BLaER1 (cell line): Measurements from ENCODE around the gene PTPRZ1.

Source experiments
- H3K27ac ChIP-seq: shearing (Covaris generic); formaldehyde crosslinking; 2 replicates; pipeline ENCODE4 v1.8.1; 2022
- H3K27me3 ChIP-seq: shearing (Covaris generic); formaldehyde crosslinking; 2 replicates; pipeline ENCODE4 v1.8.1; 2022
- H3K36me3 ChIP-seq: shearing (Covaris generic); formaldehyde crosslinking; 2 replicates; pipeline ENCODE4 v1.8.1; 2022
- H3K4me1 ChIP-seq: shearing (Covaris generic); formaldehyde crosslinking; 2 replicates; pipeline ENCODE4 v1.8.1; 2022
- H3K4me2 ChIP-seq: shearing (Covaris generic); formaldehyde crosslinking; 2 replicates; pipeline ENCODE4 v1.8.1; 2022
- H3K4me3 ChIP-seq: shearing (Covaris generic); formaldehyde crosslinking; 2 replicates; pipeline ENCODE4 v1.8.1; 2022
- H3K9ac ChIP-seq: shearing (Covaris generic); formaldehyde crosslinking; 2 replicates; pipeline ENCODE4 v1.8.1; 2022
- H3K9me3 ChIP-seq: shearing (Covaris generic); formaldehyde crosslinking; 2 replicates; pipeline ENCODE4 v1.8.1; 2022
- H4K20me1 ChIP-seq: shearing (Covaris generic); formaldehyde crosslinking; 2 replicates; pipeline ENCODE4 v1.8.1; 2022
- Cebpa-rat ChIP-seq: shearing (Covaris generic); IDR thresholded peaks from 2 replicates; pipeline ENCODE4 v1.8.1; 2022

The PTPRZ1 gene

GRCh38 chr7:121872831-121873288 lies at the start of gene PTPRZ1:
Gene PTPRZ1, plus strand, starts transcription at chr7:121873161. Its CDS starts 339 bp downstream, at chr7:121873500.
- H3K9ac ChIP-seq, result no peak within 1 kb of the TSS
- H3K27me3 ChIP-seq, result peaks cover 52% of the 10 kb centered on the region
- TF ChIP-seq Cebpa-rat, result no peak
- H3K4me2 ChIP-seq, result peak within 1 kb of the TSS; percentile 93
- no peaks in the 10 kb centered on the region for H3K36me3 ChIP-seq
- H3K4me1 ChIP-seq, result peaks cover 7% of the 10 kb centered on the region
- H4K20me1 ChIP-seq, result peaks cover 6% of the 10 kb centered on the region; the same call in 1 of the 2 replicates
- no peaks in the 10 kb centered on the region for H3K9me3 ChIP-seq
- H3K27ac ChIP-seq, result no peak within 1 kb of the TSS
- H3K4me3 ChIP-seq, result peak within 1 kb of the TSS; percentile 65

- H3K9me3 ChIP-seq, result no peaks in the 10 kb centered on the region
- no peak overlapping the region for H3K4me3 ChIP-seq
- no peak overlapping the region for H3K4me2 ChIP-seq
- H4K20me1 ChIP-seq, result no peaks in the 10 kb centered on the region
- TF ChIP-seq Cebpa-rat, result no peak
- no peaks in the 10 kb centered on the region for H3K36me3 ChIP-seq
- H3K9ac ChIP-seq, result no peak overlapping the region
- no peaks in the 10 kb centered on the region for H3K27me3 ChIP-seq
- H3K4me1 ChIP-seq, result no peaks in the 10 kb centered on the region
- H3K27ac ChIP-seq, result no peak overlapping the region
Observed at GRCh38 chr7:121824276-121824675, 48.7 kb upstream of the PTPRZ1 start.

GRCh38 chr7:121831351-121831750 lies 41.6 kb upstream of the PTPRZ1 start:
- no peaks in the 10 kb centered on the region for H4K20me1 ChIP-seq
- no peaks in the 10 kb centered on the region for H3K9me3 ChIP-seq
- no peak overlapping the region for H3K27ac ChIP-seq
- no peaks in the 10 kb centered on the region for H3K36me3 ChIP-seq
- TF ChIP-seq Cebpa-rat, result no peak
- H3K4me1 ChIP-seq, result no peaks in the 10 kb centered on the region
- H3K4me3 ChIP-seq, result no peak overlapping the region
- H3K4me2 ChIP-seq, result no peak overlapping the region
- no peak overlapping the region for H3K9ac ChIP-seq
- H3K27me3 ChIP-seq, result no peaks in the 10 kb centered on the region

GRCh38 chr7:121831801-121832200 lies 41.2 kb upstream of the PTPRZ1 start:
- no peak overlapping the region for H3K9ac ChIP-seq
- TF ChIP-seq Cebpa-rat, result no peak
- no peaks in the 10 kb centered on the region for H4K20me1 ChIP-seq

GRCh38 chr7:121832347-121832746 lies 40.6 kb upstream of the PTPRZ1 start:
- Histone ChIP-seq H4K20me1 (no peaks in the 10 kb centered on the region), H3K27me3 (no peaks in the 10 kb centered on the region), H3K36me3 (no peaks in the 10 kb centered on the region), H3K9me3 (no peaks in the 10 kb centered on the region), H3K27ac (no peak overlapping the region), H3K4me1 (no peaks in the 10 kb centered on the region), H3K9ac (no peak overlapping the region), H3K4me3 (no peak overlapping the region), H3K4me2 (no peak overlapping the region)
- no peak for TF ChIP-seq Cebpa-rat

More at GRCh38 chr7:121831801-121832200, 41.2 kb upstream of the PTPRZ1 start:
- H3K27me3 ChIP-seq, result no peaks in the 10 kb centered on the region
- H3K9me3 ChIP-seq, result no peaks in the 10 kb centered on the region
- H3K4me3 ChIP-seq, result no peak overlapping the region
- no peaks in the 10 kb centered on the region for H3K4me1 ChIP-seq
- H3K4me2 ChIP-seq, result no peak overlapping the region
- no peaks in the 10 kb centered on the region for H3K36me3 ChIP-seq
- H3K27ac ChIP-seq, result no peak overlapping the region

GRCh38 chr7:121833991-121834390 lies 39.0 kb upstream of the PTPRZ1 start:
- Histone ChIP-seq H3K36me3 (no peaks in the 10 kb centered on the region), H3K27me3 (no peaks in the 10 kb centered on the region), H3K4me2 (no peak overlapping the region), H3K4me1 (no peaks in the 10 kb centered on the region), H4K20me1 (no peaks in the 10 kb centered on the region), H3K27ac (no peak overlapping the region), H3K9me3 (no peaks in the 10 kb centered on the region), H3K4me3 (no peak overlapping the region), H3K9ac (no peak overlapping the region)
- no peak for TF ChIP-seq Cebpa-rat

- TF ChIP-seq Cebpa-rat, result no peak
- Histone ChIP-seq H3K4me3 (no peak overlapping the region), H3K27ac (no peak overlapping the region), H3K9ac (no peak overlapping the region), H3K27me3 (no peaks in the 10 kb centered on the region), H4K20me1 (no peaks in the 10 kb centered on the region), H3K4me1 (no peaks in the 10 kb centered on the region), H3K36me3 (no peaks in the 10 kb centered on the region), H3K4me2 (no peak overlapping the region), H3K9me3 (no peaks in the 10 kb centered on the region)
Observed at GRCh38 chr7:121837462-121837861, 35.5 kb upstream of the PTPRZ1 start.

- no peaks in the 10 kb centered on the region for H3K9me3 ChIP-seq
- no peaks in the 10 kb centered on the region for H3K36me3 ChIP-seq
- H3K27me3 ChIP-seq, result no peaks in the 10 kb centered on the region
- TF ChIP-seq Cebpa-rat, result no peak
- no peak overlapping the region for H3K27ac ChIP-seq
- H3K4me2 ChIP-seq, result no peak overlapping the region
- H3K4me3 ChIP-seq, result no peak overlapping the region
- no peaks in the 10 kb centered on the region for H4K20me1 ChIP-seq
- no peaks in the 10 kb centered on the region for H3K4me1 ChIP-seq
- H3K9ac ChIP-seq, result no peak overlapping the region
Observed at GRCh38 chr7:121847041-121847440, 25.9 kb upstream of the PTPRZ1 start.

- H3K9me3 ChIP-seq, result no peaks in the 10 kb centered on the region
- H3K4me2 ChIP-seq, result no peak overlapping the region
- no peak overlapping the region for H3K4me3 ChIP-seq
- H3K36me3 ChIP-seq, result no peaks in the 10 kb centered on the region
- no peaks in the 10 kb centered on the region for H3K27me3 ChIP-seq
- TF ChIP-seq Cebpa-rat, result no peak
- H4K20me1 ChIP-seq, result no peaks in the 10 kb centered on the region
- H3K27ac ChIP-seq, result no peak overlapping the region
- H3K4me1 ChIP-seq, result no peaks in the 10 kb centered on the region
- no peak overlapping the region for H3K9ac ChIP-seq
Observed at GRCh38 chr7:121853307-121853706, 19.7 kb upstream of the PTPRZ1 start.

GRCh38 chr7:121860953-121861352 lies 12.0 kb upstream of the PTPRZ1 start:
- Histone ChIP-seq H3K27ac (no peak overlapping the region), H3K27me3 (no peaks in the 10 kb centered on the region), H3K4me1 (no peaks in the 10 kb centered on the region), H4K20me1 (no peaks in the 10 kb centered on the region), H3K9ac (no peak overlapping the region), H3K9me3 (no peaks in the 10 kb centered on the region), H3K36me3 (no peaks in the 10 kb centered on the region), H3K4me3 (no peak overlapping the region), H3K4me2 (no peak overlapping the region)
- TF ChIP-seq Cebpa-rat, result no peak

GRCh38 chr7:121862591-121862990 lies 10.4 kb upstream of the PTPRZ1 start:
- no peak overlapping the region for H3K9ac ChIP-seq
- TF ChIP-seq Cebpa-rat, result no peak
- no peak overlapping the region for H3K27ac ChIP-seq
- no peaks in the 10 kb centered on the region for H3K36me3 ChIP-seq
- H4K20me1 ChIP-seq, result no peaks in the 10 kb centered on the region
- no peak overlapping the region for H3K4me3 ChIP-seq
- no peaks in the 10 kb centered on the region for H3K9me3 ChIP-seq
- H3K4me1 ChIP-seq, result no peaks in the 10 kb centered on the region
- H3K27me3 ChIP-seq, result no peaks in the 10 kb centered on the region
- no peak overlapping the region for H3K4me2 ChIP-seq
